NCI-H524 treated with DMSO at 0.1 percent for 48 hours (cell line): ENCODE measurements around the gene CEACAM7.

ENCODE experiments used
- DNase-seq: peaks from one replicate; lab custom pipeline; 2025; lab: John Stamatoyannopoulos, UW

CEACAM7 gene

DNA sequence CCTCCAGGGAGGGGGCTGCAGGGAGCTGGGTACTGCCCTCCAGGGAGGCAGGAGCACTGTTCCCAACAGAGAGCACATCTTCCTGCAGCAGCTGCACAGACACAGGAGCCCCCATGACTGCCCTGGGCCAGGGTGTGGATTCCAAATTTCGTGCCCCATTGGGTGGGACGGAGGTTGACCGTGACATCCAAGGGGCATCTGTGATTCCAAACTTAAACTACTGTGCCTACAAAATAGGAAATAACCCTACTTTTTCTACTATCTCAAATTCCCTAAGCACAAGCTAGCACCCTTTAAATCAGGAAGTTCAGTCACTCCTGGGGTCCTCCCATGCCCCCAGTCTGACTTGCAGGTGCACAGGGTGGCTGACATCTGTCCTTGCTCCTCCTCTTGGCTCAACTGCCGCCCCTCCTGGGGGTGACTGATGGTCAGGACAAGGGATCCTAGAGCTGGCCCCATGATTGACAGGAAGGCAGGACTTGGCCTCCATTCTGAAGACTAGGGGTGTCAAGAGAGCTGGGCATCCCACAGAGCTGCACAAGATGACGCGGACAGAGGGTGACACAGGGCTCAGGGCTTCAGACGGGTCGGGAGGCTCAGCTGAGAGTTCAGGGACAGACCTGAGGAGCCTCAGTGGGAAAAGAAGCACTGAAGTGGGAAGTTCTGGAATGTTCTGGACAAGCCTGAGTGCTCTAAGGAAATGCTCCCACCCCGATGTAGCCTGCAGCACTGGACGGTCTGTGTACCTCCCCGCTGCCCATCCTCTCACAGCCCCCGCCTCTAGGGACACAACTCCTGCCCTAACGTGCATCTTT, 12.5 kb upstream of the CEACAM7 start:
- no peak for DNase-seq

DNA sequence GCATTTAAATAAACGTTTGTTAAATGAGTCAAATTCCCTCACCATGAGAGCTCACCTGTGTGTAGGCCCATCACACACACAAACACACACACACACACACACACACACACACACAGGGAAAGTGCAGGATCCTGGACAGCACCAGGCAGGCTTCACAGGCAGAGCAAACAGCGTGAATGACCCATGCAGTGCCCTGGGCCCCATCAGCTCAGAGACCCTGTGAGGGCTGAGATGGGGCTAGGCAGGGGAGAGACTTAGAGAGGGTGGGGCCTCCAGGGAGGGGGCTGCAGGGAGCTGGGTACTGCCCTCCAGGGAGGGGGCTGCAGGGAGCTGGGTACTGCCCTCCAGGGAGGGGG, 11.9 kb upstream of the CEACAM7 start:
- no peak for DNase-seq

DNA sequence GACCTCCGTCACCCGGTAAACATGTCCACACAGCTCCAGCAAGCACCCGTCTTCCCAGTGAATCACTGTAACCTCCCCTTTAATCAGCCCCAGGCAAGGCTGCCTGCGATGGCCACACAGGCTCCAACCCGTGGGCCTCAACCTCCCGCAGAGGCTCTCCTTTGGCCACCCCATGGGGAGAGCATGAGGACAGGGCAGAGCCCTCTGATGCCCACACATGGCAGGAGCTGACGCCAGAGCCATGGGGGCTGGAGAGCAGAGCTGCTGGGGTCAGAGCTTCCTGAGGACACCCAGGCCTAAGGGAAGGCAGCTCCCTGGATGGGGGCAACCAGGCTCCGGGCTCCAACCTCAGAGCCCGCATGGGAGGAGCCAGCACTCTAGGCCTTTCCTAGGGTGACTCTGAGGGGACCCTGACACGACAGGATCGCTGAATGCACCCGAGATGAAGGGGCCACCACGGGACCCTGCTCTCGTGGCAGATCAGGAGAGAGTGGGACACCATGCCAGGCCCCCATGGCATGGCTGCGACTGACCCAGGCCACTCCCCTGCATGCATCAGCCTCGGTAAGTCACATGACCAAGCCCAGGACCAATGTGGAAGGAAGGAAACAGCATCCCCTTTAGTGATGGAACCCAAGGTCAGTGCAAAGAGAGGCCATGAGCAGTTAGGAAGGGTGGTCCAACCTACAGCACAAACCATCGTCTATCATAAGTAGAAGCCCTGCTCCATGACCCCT, 11.3 kb upstream of the CEACAM7 start:
- no peak for DNase-seq

DNA sequence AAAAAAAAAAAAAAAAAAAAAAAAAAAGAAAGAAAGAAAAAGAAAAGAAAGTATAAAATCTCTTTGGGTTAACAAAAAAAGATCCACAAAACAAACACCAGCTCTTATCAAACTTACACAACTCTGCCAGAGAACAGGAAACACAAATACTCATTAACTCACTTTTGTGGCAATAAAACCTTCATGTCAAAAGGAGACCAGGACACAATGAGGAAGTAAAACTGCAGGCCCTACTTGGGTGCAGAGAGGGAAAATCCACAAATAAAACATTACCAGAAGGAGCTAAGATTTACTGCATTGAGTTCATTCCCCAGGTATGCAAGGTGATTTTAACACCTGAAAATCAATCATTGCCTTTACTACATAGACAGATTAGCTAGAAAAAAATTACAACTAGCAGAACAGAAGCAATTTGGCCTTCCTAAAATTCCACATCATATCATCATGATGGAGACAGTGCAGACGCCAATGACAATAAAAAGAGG, 10.7 kb upstream of the CEACAM7 start:
- DNase-seq: no peak

DNA sequence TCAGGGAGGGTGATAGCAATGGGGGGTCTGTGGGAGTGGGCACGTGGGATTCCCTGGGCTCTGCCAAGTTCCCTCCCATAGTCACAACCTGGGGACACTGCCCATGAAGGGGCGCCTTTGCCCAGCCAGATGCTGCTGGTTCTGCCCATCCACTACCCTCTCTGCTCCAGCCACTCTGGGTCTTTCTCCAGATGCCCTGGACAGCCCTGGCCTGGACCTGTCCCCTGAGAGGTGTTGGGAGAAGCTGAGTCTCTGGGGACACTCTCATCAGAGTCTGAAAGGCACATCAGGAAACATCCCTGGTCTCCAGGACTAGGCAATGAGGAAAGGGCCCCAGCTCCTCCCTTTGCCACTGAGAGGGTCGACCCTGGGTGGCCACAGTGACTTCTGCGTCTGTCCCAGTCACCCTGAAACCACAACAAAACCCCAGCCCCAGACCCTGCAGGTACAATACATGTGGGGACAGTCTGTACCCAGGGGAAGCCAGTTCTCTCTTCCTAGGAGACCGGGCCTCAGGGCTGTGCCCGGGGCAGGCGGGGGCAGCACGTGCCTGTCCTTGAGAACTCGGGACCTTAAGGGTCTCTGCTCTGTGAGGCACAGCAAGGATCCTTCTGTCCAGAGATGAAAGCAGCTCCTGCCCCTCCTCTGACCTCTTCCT, 9.3 kb upstream of the CEACAM7 start:
- DNase-seq: no peak

DNA sequence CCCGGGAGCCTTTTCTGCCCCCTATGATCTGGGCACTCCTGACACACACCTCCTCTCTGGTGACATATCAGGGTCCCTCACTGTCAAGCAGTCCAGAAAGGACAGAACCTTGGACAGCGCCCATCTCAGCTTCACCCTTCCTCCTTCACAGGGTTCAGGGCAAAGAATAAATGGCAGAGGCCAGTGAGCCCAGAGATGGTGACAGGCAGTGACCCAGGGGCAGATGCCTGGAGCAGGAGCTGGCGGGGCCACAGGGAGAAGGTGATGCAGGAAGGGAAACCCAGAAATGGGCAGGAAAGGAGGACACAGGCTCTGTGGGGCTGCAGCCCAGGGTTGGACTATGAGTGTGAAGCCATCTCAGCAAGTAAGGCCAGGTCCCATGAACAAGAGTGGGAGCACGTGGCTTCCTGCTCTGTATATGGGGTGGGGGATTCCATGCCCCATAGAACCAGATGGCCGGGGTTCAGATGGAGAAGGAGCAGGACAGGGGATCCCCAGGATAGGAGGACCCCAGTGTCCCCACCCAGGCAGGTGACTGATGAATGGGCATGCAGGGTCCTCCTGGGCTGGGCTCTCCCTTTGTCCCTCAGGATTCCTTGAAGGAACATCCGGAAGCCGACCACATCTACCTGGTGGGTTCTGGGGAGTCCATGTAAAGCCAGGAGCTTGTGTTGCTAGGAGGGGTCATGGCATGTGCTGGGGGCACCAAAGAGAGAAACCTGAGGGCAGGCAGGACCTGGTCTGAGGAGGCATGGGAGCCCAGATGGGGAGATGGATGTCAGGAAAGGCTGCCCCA, 8.5 kb upstream of the CEACAM7 start:
- DNase-seq: no peak

DNA sequence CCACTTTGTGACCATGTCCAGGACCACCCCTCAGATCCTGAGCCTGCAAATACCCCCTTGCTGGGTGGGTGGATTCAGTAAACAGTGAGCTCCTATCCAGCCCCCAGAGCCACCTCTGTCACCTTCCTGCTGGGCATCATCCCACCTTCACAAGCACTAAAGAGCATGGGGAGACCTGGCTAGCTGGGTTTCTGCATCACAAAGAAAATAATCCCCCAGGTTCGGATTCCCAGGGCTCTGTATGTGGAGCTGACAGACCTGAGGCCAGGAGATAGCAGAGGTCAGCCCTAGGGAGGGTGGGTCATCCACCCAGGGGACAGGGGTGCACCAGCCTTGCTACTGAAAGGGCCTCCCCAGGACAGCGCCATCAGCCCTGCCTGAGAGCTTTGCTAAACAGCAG, 7.7 kb upstream of the CEACAM7 start:
- no peak for DNase-seq

DNA sequence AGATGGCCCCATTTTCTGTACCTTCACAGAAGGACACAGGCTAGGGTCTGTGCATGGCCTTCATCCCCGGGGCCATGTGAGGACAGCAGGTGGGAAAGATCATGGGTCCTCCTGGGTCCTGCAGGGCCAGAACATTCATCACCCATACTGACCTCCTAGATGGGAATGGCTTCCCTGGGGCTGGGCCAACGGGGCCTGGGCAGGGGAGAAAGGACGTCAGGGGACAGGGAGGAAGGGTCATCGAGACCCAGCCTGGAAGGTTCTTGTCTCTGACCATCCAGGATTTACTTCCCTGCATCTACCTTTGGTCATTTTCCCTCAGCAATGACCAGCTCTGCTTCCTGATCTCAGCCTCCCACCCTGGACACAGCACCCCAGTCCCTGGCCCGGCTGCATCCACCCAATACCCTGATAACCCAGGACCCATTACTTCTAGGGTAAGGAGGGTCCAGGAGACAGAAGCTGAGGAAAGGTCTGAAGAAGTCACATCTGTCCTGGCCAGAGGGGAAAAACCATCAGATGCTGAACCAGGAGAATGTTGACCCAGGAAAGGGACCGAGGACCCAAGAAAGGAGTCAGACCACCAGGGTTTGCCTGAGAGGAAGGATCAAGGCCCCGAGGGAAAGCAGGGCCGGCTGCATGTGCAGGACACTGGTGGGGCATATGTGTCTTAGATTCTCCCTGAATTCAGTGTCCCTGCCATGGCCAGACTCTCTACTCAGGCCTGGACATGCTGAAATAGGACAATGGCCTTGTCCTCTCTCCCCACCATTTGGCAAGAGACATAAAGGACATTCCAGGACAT, 7.0 kb upstream of the CEACAM7 start:
- DNase-seq: no peak

DNA sequence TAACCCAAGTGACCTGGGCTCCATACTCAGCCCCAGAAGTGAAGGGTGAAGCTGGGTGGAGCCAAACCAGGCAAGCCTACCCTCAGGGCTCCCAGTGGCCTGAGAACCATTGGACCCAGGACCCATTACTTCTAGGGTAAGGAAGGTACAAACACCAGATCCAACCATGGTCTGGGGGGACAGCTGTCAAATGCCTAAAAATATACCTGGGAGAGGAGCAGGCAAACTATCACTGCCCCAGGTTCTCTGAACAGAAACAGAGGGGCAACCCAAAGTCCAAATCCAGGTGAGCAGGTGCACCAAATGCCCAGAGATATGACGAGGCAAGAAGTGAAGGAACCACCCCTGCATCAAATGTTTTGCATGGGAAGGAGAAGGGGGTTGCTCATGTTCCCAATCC, 6.1 kb upstream of the CEACAM7 start:
- DNase-seq: no peak

DNA sequence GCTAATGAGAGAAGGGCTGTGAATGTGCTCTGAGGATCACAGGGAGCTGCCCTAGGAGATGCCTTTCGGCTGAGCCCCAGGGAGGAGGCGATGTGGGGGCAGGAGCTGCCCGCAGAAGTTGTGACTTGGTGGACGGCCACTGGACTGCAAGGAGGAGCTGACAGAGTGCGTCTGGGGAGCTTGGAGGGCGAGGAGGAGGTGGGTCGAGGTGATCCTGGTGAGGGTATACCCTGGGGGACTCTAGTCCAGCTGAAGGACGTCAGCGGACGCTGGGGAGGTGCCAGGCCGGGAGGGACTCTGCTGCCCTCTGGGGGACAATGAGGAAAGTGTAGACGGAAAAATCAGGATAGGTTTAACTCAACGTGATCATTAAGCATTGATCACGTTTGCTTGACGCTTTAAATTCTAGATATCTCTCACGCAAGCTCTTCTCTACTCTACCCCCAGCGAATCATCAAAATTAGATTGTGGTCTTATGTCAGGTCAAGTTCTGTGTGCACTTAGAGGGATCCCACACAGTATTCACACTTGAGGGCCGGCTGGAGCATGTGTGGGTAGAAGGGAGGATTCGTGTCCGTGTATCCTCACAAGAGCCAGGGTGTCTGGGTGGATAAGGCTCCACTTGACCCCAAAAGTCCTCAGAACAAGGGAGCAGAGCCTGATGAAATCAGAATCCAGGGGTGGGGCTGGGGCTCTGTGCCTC, 3.3 kb upstream of the CEACAM7 start:
- DNase-seq: no peak

DNA sequence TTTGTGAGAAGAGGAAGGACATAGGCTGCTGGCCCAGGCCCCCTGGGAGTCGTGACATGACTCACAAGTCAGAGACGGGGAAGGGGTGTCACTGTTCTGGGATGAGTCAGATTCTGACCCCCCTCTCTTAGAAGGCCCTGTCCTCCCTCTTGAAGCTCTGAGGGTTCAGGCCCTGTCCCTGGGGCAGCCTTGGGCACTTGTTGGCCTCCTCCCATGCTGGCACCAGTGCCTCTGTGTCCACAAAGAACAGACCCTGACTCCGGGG, 2.7 kb upstream of the CEACAM7 start:
- no peak for DNase-seq

DNA sequence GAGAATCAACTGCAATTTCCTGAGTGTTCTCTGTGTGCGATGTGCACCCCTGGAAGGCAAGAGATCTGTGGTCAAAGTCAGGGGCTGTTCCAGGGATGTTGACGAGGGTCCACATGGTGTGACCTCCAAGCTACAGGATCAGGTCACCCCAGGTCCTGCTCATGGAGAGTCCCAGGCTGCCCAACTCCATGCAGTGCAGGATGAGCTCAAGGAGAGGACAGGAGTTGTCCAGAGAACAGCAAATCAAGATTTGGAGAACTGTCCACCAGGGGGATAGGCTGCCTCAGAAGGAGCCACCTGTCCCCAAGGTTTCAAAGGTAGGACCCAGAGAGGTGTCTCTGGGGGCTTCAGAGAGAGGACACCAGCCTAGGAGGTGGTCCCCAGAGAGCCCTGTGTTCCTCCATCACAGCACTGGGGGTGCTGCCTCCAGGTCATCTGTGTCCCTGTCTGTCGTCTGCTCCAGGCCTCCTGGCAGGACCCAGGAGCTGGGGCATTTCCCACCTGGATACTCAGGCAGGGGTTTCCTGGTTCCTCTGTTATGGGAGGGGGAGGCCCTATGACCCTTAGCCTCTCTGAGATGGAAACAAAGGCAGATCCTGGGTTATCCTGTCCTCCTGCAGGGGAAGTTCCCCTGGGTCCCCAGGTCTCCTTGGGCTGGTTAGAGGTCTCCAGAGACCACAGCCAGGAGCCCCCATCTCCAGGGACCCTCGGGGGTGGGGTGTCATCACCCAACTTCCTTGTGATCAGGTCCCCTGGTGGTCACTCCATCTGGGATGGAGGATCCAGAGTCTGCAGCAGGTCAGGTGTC, 2.1 kb upstream of the CEACAM7 start:
- no peak for DNase-seq

DNA sequence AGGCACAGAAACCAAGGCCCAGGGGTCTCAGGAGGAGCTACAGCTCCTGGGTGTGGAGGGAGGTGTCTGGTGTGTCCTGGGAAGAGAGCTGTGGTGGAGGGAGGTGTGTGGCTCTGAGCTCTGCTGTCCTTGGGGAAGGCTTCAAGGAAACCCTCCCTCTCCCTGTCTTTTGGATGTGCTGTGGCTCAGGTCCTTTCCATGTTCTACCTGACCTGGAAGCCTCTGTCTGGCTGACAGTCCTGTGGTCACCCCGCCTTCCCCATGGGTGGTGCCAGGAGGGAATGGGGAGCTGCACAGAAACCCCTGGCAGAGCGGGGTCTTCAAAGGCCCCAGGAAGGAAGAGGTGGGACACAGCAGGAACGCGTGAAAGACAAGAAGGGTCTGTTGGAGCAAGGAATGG, 617 bp upstream of the CEACAM7 start:
- DNase-seq: no peak

DNA sequence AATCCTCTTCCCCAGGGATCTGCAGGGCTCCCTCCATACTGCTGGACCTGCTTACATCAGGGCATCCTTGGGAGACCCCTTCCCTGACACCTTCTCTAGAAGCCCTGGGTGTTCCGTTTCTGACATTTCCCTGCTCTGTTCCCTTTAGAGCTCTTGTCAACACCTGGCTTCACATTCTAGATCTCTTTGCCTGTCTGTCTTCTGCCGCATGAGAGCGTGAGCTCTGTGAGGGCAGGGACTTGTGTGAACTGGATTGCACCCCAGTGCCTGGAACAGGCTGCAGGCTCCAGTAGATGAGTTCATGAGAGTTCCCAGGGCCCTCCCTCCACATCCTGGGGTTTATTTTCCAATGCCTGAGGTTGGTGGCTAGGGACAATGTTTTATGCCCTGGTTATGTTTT, 651 bp downstream of the CEACAM7 start:
- DNase-seq: no peak

DNA sequence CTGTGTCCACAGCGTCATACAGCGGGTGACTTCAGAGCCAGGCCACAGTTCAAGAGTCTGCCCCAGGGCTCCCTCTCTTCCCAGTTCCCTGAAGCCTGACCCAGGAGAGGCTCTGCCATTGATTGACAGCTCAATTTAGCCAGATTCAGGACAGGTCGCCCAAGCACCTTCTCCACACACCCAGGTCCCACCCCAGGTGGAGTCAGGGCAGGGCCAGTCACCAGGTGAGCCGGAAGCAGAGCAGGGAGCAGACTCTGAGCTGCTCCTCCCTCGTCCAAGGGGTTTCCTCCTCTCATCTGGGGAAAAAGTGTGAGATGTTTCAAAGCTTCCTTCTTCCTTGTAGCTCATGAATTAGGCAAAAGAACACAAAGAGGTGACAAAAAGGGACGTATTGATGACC, 5.6 kb downstream of the CEACAM7 start:
- DNase-seq: no peak

DNA sequence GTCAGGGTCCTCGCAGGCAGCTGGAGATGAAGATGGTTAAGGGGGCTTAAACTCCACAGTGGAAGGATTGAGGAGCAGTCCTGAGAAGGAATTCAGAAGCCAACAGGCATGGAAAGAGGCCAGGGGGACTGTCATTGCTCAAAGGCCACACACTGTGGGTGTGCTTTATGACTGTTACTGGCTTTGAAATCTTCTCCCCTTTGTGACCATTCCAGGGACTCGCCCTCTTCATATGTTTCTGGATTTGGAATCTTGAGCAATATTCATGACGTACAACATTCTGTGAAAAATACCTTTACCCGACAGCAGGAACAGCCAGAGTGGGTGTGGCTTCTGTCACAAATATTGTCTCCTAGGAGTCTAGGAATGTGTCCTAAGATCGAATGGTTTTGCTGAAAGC, 16.6 kb downstream of the CEACAM7 start:
- DNase-seq: no peak

DNA sequence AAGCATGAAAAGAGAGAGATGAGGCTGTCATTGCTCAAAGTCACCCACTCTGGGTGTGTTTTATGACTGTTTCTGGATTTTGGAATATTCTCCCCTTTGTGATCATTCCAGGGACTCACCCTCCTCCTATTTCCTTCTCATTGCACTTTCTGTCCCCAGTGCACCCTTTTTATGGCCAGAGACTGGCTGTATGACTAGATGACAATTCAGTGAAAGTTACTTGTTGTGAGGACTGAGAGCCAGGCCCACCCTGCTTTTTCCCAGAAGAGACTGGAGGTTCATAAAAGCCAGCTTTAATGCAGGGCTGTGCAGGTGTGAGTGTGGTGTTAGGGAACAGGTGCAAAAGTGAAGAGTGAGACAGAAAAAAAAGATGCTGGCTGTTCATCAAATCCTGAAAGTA, 17.3 kb downstream of the CEACAM7 start:
- no peak for DNase-seq

DNA sequence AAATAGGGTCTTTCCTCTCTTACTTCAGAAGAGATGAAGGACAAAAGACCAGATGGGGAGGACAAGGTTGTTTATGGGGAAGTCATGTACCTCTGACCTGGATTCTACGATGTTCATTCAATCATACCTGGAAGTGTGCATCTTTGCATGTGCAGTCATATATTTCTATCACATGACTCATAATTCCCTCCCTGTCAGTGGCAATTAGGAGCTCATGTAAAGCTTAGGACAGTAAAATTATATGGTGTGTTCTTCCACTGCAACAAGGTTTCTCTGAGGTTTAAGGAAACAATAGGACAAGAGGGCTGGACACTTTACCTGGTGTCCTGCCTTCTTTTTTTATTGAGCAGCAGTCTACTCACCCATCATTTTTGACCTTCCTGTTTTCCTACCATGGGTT, 19.8 kb downstream of the CEACAM7 start:
- no peak for DNase-seq

DNA sequence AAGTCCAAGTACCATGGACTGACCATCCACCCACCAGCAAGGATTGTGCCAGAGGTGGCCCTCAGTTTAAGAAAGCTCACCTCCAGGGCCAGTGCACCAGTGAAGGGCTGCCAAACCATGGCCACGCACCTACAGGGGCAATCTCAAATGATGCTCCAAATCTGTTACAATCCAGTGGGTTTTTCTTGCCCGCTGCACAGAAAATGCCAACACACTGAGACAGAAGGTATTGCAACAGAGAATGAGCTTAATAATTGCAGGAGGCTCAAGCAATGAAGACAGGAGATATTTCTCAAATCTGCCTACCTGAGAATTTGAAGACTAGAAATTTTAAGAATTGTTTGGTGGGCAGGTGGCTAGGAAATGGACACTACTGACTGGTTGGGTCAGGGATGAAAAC, 22.0 kb downstream of the CEACAM7 start:
- no peak for DNase-seq

DNA sequence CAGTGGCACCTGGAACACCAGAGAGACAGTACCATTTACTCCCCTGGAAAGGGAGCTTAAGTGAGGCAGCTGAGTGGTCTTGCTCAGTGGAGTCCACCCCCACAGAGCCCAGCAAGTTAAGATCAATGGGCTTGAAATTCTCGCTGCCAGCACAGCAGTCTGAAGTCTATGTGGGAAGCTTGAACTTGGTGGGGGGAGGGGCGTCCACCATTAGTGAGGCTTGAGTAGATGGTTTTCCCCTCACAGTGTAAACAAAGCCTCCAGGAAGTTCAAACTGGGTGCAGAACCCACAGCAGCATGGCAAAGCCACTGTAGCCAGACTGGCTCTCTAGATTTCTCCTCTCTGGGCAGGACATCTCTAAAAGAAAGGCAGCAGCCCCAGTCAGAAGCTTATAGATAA, 30.9 kb downstream of the CEACAM7 start:
- DNase-seq: no peak
